Measurements from ENCODE around the gene FMN1.

DNA sequence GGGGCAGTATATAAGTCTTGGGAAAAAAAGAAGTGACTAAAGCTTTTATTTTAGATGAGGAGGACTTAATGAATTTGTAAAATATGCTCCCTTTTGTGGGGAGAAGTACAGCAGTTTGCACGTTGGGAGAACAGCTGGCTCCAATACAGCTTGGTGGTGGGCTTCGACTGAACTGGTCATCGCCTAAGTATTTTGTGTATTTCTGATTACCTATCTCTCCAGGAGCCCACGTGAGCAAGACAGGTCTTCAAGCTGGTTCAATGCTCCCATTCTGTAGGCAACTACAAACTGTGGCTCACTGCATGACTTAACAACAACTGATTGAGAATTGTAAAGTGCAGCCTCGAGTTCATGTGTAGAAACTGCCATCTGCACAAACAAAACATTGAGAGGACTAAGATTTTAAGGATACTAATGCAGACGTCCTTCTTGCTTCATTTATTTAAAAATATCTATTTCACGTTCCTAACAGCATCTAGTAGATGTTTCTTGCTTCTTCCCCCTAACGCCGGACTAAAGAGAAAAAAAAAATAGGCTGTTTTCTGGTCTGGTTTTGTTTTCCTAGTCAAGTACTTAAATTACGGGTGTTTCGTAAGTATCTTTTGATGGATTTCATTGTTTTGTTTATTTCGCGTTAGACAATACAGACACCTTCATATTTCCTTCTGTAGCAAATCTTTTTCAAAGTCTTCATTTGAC, 478.1 kb downstream of the FMN1 start:
- TF ChIP-seq, protein P1, sequence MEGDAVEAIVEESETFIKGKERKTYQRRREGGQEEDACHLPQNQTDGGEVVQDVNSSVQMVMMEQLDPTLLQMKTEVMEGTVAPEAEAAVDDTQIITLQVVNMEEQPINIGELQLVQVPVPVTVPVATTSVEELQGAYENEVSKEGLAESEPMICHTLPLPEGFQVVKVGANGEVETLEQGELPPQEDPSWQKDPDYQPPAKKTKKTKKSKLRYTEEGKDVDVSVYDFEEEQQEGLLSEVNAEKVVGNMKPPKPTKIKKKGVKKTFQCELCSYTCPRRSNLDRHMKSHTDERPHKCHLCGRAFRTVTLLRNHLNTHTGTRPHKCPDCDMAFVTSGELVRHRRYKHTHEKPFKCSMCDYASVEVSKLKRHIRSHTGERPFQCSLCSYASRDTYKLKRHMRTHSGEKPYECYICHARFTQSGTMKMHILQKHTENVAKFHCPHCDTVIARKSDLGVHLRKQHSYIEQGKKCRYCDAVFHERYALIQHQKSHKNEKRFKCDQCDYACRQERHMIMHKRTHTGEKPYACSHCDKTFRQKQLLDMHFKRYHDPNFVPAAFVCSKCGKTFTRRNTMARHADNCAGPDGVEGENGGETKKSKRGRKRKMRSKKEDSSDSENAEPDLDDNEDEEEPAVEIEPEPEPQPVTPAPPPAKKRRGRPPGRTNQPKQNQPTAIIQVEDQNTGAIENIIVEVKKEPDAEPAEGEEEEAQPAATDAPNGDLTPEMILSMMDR (conservative IDR thresholded peaks at IDR 0.05; ENCODE audit: low read depth, low read length), result no peak
- no peak for TF ChIP-seq EZH2 (IDR thresholded peaks at IDR 0.05; ENCODE audit: borderline replicate concordance, low read depth, low read length, poor library complexity, severe bottlenecking)

Data from A673 (cell line).